ENCODE measurements around the gene NSA2.

Gene NSA2

DNA sequence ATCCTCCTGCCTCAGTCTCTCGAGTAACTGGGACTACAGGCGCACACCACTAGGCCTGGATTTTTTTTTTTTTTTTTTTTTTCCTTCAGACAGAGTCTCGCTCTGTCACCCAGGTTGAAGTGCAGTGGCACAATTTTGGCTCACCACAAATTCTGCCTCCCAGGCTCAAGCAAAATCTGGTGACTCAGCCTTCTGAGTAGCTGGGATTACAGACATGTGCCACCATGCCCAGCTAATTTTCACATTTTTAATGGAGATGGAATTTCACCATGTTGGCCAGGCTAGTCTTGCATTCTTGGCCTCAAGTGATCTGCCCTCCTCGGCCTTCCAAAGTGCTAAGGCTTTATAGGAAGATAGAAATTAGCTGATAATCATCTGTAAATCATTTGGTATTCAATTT is 43.9 kb downstream of the NSA2 start:
- FAIRE-seq (no peak), DNase-seq (ENCODE audit: low spot score) (no peak)

DNA sequence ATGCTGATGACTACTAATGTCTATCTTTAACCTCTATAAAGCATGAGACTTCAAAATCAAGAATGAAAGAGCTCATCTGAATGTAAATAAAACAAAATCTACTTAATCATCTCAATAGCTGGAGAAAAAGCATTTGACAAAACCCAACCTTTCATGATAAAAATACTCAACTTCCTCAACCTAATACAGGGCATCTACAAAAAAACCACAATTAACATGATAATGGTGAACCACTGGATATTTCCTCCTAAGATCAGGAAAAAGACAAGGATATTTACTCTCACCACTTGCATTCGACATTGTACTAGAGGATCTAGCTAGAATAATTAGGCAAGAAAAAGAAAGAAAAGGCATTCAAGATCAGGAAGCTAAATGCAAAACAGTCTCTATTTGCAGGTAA is 49.8 kb downstream of the NSA2 start:
- DNase-seq (ENCODE audit: low spot score) = no peak
- no peak for FAIRE-seq

DNA sequence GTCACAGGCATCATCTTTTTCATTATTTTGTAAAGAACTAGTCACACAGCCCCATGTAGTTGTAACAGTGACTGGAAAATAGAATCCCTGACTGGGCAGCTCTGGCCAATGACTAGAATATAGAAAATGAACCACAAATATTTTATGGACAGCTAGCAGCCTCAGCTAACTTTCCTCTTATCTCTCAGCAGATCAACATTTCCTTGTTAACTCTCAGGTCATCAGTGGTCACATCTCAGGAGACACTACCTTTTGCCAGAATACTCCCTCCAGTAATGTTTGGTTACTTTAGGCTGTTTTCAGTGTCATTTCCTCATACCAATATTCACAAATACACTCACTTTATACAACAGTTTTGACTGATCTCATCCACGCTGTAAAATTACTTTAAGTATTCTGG is 55.2 kb downstream of the NSA2 start:
- DNase-seq (ENCODE audit: low spot score) (no peak), FAIRE-seq (no peak)

DNA sequence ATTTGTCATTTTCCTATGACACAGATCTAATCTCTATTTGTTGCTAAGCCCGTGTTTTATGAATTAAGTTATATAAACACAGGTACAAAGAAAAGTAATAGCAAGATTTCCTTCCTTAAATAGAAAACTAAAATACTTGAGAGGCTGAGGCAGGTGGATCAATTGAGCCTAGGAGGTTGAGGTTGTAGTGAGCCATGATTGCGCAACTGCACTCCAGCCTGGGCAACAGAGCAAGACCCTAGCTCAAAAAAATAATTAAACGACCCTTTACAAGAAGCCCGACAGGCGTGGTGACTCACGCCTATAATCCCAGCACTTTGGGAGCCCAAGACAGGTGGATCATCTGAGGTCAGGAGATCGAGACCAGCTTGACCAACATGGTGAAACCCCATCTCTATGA is 62.4 kb downstream of the NSA2 start:
- FAIRE-seq = no peak

More for the DNA sequence above, 62.4 kb downstream of the NSA2 start:
- no peak for DNase-seq (ENCODE audit: low spot score)

Measured in urothelium cell line (cell line).